Heart left ventricle (tissue), 13 donors: Measurements from ENCODE around the gene PRLH.

ENCODE experiments used
- CTCF ChIP-seq, 12 donors: fragments of 200-600 bp; sonication (generic) in 4 of 12; IDR thresholded peaks; one replicate each; pipeline versions ENCODE4 v1.5.0 to v1.8.0; 2018 to 2022; ENCODE audit warnings: antibody characterized with exemption in 12 of 12, mild to moderate bottlenecking in 5 of 12
- POLR2A ChIP-seq, 2 donors: fragments of 450-650 bp; IDR thresholded peaks; one replicate each; pipeline ENCODE4 v1.6.1; 2017; ENCODE audit warnings: antibody characterized with exemption in 2 of 2, mild to moderate bottlenecking in 2 of 2, moderate library complexity in 2 of 2
- donor health status: ischemic (EF 13 %, LVEDD 7.1; RV severe dilation, severe dysfunction).
- donor health status: DM: no; HTN: yes; CAD: no.
- donor health status: DM: no; HTN: no; CAD: no.
- donor health status: ischemic (EF 25% LVEDD 6.9; RV normal size, moderate dysfunction).
- donor health status: ischemic (EF 25% LVEDD 5.7; RV mildly dilated, moderate dysfunction).
- donor health status: ischemic (EF 35%, LVEDD 5.7; RV mildly dilated, moderate dysfunction).
- donor health status: nonischemic (EF 11% LVEDD 7.7; RV severe dilation, severe dysfunction).
- donor health status: DM: yes; HTN: yes; CAD: no.
- donor health status: PGD.
- donor health status: ischemic (EF 29% LVEDD 5.4; RV normal size, mild dysfunction).
- donor health status: nonischemic (EF 23%, LVEDD 6.1; RV moderate dilation, normal function).

- TF ChIP-seq CTCF (IDR thresholded peaks at IDR 0.05) = no peak
- TF ChIP-seq POLR2A (IDR thresholded peaks at IDR 0.05) = no peak
These were observed 8.1 kb downstream of the PRLH start for GRCh38 chr2:237574467-237574866.
